Measurements from ENCODE around the gene CXCL11. TPM values are rescaled to one million over a fixed set of nuclear protein-coding genes. Genes with fewer than 3 reads are reported as not detected.
"Not testable (repeated sequence)": the region's sequence is repeated elsewhere in the genome, so short reads cannot be mapped to it uniquely, and the experiment has no call there.

The CXCL11 gene
- total RNA-seq, 2 experiments from 2014 or later = not detected

DNA sequence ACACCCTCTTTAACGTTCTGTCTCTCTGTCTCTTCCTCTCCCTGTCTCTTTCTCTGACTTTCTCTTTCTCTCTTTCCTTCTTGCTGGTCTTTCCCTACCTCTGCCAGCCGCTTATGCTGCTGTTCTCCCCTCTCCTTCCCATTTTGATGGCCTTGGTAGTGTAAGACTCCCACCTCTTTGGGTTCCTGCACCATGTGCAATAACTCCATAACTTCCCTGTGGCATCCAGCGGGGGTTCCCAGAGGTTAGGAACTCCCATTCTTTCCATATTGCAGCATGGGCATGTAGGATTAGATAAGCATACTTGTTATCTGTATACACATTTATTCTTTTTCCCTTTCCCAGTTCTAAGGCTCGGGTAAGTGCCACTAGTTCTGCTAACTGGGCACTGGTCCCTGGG is 8.8 kb upstream of the CXCL11 start:
- DNase-seq; H3K36me3 Mint-ChIP-seq (ENCODE audit: low read depth); H3K4me1 Mint-ChIP-seq (ENCODE audit: low read depth); ATAC-seq; H3K9me3 Mint-ChIP-seq; intact Hi-C loops (cut with micrococcal nuclease); H3K27me3 Mint-ChIP-seq; H3K4me3 Mint-ChIP-seq; CTCF ChIA-PET; POLR2A ChIA-PET: not testable (repeated sequence)
- peak overlapping the region; percentile 13 for H3K27ac Mint-ChIP-seq

DNA sequence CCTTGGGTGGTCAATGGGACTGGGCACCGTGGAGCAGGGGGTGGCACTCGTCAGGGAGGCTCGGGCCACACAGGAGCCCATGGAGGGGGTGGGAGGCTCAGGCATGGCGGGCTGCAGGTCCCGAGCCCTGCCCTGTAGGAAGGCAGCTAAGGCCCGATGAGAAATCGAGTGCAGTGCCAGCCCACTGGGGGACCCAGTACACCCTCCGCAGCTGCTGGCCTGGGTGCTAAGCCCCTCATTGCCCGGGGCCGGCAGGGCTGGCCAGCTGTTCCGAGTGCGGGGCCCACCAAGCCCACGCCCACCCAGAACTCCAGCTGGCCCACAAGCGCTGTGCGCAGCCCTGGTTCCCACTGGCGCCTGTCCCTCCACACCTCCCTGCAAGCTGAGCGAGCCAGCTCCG is 7.4 kb upstream of the CXCL11 start:
- CTCF ChIA-PET, H3K4me3 Mint-ChIP-seq: not testable (repeated sequence)

GRCh38 chr4:76042241-76042998 is 6.5 kb upstream of the CXCL11 start:
- Mint-ChIP-seq H3K4me3 (peak overlapping the region; percentile 30), H3K27ac (peak overlapping the region; percentile 55)
- H3K4me1 Mint-ChIP-seq (ENCODE audit: low read depth); H3K36me3 Mint-ChIP-seq (ENCODE audit: low read depth); H3K27me3 Mint-ChIP-seq; H3K9me3 Mint-ChIP-seq; intact Hi-C loops (cut with micrococcal nuclease); DNase-seq; POLR2A ChIA-PET: not testable (repeated sequence)
- ATAC-seq = peak; percentile 68
- CTCF ChIA-PET = interaction anchor here (1.0 to 1.2 kb wide), 2 partner anchors 16 to 47 kb away, joined by 3 read pairs; no protein-coding TSS in a partner anchor

More for the DNA sequence above, 7.4 kb upstream of the CXCL11 start:
- ATAC-seq; H3K4me1 Mint-ChIP-seq (ENCODE audit: low read depth); H3K27me3 Mint-ChIP-seq; H3K27ac Mint-ChIP-seq; POLR2A ChIA-PET; intact Hi-C loops (cut with micrococcal nuclease); H3K36me3 Mint-ChIP-seq (ENCODE audit: low read depth); DNase-seq; H3K9me3 Mint-ChIP-seq: not testable (repeated sequence)

GRCh38 chr4:76036855-76037254 is 985 bp upstream of the CXCL11 start:
- no peak for DNase-seq
- Mint-ChIP-seq H3K9me3 (no peaks in the 10 kb centered on the region), H3K36me3 (ENCODE audit: low read depth) (no peaks in the 10 kb centered on the region), H3K4me1 (ENCODE audit: low read depth) (peaks cover 4% of the 10 kb centered on the region), H3K27me3 (peaks cover 4% of the 10 kb centered on the region), H3K27ac (no peak overlapping the region), H3K4me3 (no peak overlapping the region)
- ChIA-PET POLR2A (interaction anchor here (0.6 kb wide), 1 partner anchor 60 kb away, joined by 3 read pairs; no protein-coding TSS in a partner anchor), CTCF (interaction anchor here (0.7 to 3.5 kb wide), 4 partner anchors 11 to 63 kb away, joined by 3 to 15 read pairs (median 6); partner anchors contain the start of gene SDAD1)
- no peak for ATAC-seq
- intact Hi-C loops (cut with micrococcal nuclease) = no loop called here
- TF ChIP-seq, protein P1, sequence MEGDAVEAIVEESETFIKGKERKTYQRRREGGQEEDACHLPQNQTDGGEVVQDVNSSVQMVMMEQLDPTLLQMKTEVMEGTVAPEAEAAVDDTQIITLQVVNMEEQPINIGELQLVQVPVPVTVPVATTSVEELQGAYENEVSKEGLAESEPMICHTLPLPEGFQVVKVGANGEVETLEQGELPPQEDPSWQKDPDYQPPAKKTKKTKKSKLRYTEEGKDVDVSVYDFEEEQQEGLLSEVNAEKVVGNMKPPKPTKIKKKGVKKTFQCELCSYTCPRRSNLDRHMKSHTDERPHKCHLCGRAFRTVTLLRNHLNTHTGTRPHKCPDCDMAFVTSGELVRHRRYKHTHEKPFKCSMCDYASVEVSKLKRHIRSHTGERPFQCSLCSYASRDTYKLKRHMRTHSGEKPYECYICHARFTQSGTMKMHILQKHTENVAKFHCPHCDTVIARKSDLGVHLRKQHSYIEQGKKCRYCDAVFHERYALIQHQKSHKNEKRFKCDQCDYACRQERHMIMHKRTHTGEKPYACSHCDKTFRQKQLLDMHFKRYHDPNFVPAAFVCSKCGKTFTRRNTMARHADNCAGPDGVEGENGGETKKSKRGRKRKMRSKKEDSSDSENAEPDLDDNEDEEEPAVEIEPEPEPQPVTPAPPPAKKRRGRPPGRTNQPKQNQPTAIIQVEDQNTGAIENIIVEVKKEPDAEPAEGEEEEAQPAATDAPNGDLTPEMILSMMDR (IDR thresholded peaks at IDR 0.05) = no peak

DNA sequence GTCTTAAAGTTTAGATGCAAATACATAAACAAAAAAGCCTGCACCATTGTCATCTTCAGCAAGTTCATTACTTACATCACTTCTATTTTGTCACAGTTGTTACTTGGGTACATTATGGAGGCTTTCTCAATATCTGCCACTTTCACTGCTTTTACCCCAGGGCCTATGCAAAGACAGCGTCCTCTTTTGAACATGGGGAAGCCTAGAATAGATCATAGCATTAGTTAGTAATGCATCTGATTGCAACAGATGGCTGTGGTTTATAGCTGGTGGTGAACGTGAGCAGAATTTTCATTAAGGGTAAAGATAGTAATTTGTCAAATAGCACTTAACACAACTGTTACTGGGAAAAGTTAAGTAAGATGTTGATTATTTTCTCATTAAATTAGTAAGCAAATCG is 729 bp downstream of the CXCL11 start:
- TF ChIP-seq, protein P1 (IDR thresholded peaks at IDR 0.05) = no peak
- intact Hi-C loops (cut with micrococcal nuclease) = no loop called here
- DNase-seq (no peak), ATAC-seq (no peak)
- H3K4me1 Mint-ChIP-seq (ENCODE audit: low read depth) = peaks cover 4% of the 10 kb centered on the region
- no peaks in the 10 kb centered on the region for H3K36me3 Mint-ChIP-seq (ENCODE audit: low read depth)
- no peaks in the 10 kb centered on the region for H3K9me3 Mint-ChIP-seq
- peaks cover 4% of the 10 kb centered on the region for H3K27me3 Mint-ChIP-seq
- POLR2A ChIA-PET = no interaction called here
- H3K27ac Mint-ChIP-seq = no peak overlapping the region
- CTCF ChIA-PET = interaction anchor here (1.1 to 3.5 kb wide), 2 partner anchors 10 to 39 kb away, joined by 8 to 15 read pairs; no protein-coding TSS in a partner anchor
- no peak overlapping the region for H3K4me3 Mint-ChIP-seq

- H3K27me3 Mint-ChIP-seq = peaks cover 12% of the 10 kb centered on the region
- ATAC-seq = no peak
- ChIA-PET POLR2A (no interaction called here), CTCF (interaction anchor here (1.1 kb wide), 1 partner anchor 33 kb away, joined by 3 read pairs; no protein-coding TSS in a partner anchor)
- DNase-seq = no peak
- TF ChIP-seq, protein P1 (IDR thresholded peaks at IDR 0.05) = no peak
- H3K4me1 Mint-ChIP-seq (ENCODE audit: low read depth) = peaks cover 11% of the 10 kb centered on the region
- no peak overlapping the region for H3K27ac Mint-ChIP-seq
- H3K9me3 Mint-ChIP-seq = no peaks in the 10 kb centered on the region
- H3K36me3 Mint-ChIP-seq (ENCODE audit: low read depth) = no peaks in the 10 kb centered on the region
- intact Hi-C loops (cut with micrococcal nuclease) = no loop called here
- no peak overlapping the region for H3K4me3 Mint-ChIP-seq
Observed at GRCh38 chr4:76029300-76029699, 6.6 kb downstream of the CXCL11 start.
